RWPE2 (cell line): Measurements from ENCODE around the gene HNRNPU.

Experiments
- ATAC-seq: fragments of 200-7000 bp; cut with Tn5 transposase; 3 replicates; pipeline ENCODE4 v1.9.1; 2021; ENCODE audit warnings: low read depth
- DNase-seq: peaks from one replicate; pipeline ENCODE4 v3.0.0-alpha.2; 2020; ENCODE audit warnings: low spot score
- H3K27ac ChIP-seq: fragments of 450-650 bp; 2 replicates; pipeline ENCODE4 v1.5.1; 2017; ENCODE audit warnings: mild to moderate bottlenecking; ENCODE audit not compliant: poor library complexity, severe bottlenecking
- H3K27me3 ChIP-seq: fragments of 250-450 bp; sonication (Bioruptor Pico); 2 replicates; pipeline ENCODE4 v1.5.1; 2021; ENCODE audit warnings: mild to moderate bottlenecking, moderate library complexity; ENCODE audit not compliant: insufficient read depth, poor library complexity, severe bottlenecking
- H3K36me3 ChIP-seq: fragments of 250-450 bp; sonication (Bioruptor Pico); 2 replicates; pipeline ENCODE4 v1.5.1; 2020; ENCODE audit warnings: low read depth, mild to moderate bottlenecking, moderate library complexity
- H3K4me1 ChIP-seq: fragments of 250-450 bp; sonication (Bioruptor Pico); 2 replicates; pipeline ENCODE4 v1.5.1; 2021; ENCODE audit warnings: mild to moderate bottlenecking, moderate library complexity; ENCODE audit not compliant: insufficient read depth, poor library complexity, severe bottlenecking
- H3K4me3 ChIP-seq: fragments of 250-450 bp; sonication (Bioruptor Pico); 2 replicates; pipeline ENCODE4 v1.5.1; 2021; ENCODE audit warnings: mild to moderate bottlenecking, moderate library complexity; ENCODE audit not compliant: severe bottlenecking
- H3K9me3 ChIP-seq: fragments of 250-450 bp; sonication (Bioruptor Pico); 2 replicates; pipeline ENCODE4 v1.5.1; 2021; ENCODE audit warnings: mild to moderate bottlenecking, moderate library complexity; ENCODE audit not compliant: severe bottlenecking
- CTCF ChIP-seq: fragments of 450-650 bp; IDR thresholded peaks from one replicate; pipeline ENCODE4 v1.5.1; 2017; ENCODE audit warnings: mild to moderate bottlenecking, moderate library complexity; ENCODE audit not compliant: poor library complexity, severe bottlenecking

The HNRNPU gene

DNA sequence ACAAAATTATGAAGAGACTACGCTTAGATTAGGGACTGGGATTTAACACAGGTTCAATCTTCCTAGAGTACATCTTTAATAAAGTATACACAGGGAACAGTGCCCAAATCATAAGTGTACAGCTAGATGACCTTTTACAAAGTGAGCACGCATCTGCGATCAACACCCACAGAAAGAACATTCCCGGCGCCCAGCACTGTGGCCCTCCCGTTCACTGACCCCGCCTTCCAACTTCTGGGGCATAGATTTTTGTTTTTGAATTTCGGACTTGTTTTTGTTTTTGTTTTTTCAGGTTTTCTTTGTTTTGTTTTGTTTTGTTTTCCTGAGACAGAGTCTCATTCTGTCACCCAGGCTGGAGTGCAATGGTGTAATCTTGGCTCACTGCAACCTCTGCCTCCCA, 59.5 kb downstream of the HNRNPU start:
- TF ChIP-seq CTCF, result no peak
- Histone ChIP-seq H3K27me3 (no peaks in the 10 kb centered on the region), H3K27ac (no peak overlapping the region)

GRCh38 chr1:244802556-244803239, 61.6 kb downstream of the HNRNPU start:
- no peaks in the 10 kb centered on the region for H3K27me3 ChIP-seq
- H3K36me3 ChIP-seq, result no peaks in the 10 kb centered on the region
- H3K27ac ChIP-seq, result no peak overlapping the region
- no peak for TF ChIP-seq CTCF
- DNase-seq (no peak), ATAC-seq (no peak)
- H3K4me3 ChIP-seq, result no peak overlapping the region
- no peaks in the 10 kb centered on the region for H3K4me1 ChIP-seq
- H3K9me3 ChIP-seq, result no peaks in the 10 kb centered on the region

More for the DNA sequence above, 59.5 kb downstream of the HNRNPU start:
- H3K9me3 ChIP-seq, result no peaks in the 10 kb centered on the region
- no peaks in the 10 kb centered on the region for H3K36me3 ChIP-seq
- no peaks in the 10 kb centered on the region for H3K4me1 ChIP-seq
- DNase-seq (no peak), ATAC-seq (no peak)
- no peak overlapping the region for H3K4me3 ChIP-seq

- Histone ChIP-seq H3K27me3 (no peaks in the 10 kb centered on the region), H3K36me3 (no peaks in the 10 kb centered on the region), H3K9me3 (no peaks in the 10 kb centered on the region), H3K4me3 (no peak overlapping the region), H3K4me1 (no peaks in the 10 kb centered on the region), H3K27ac (no peak overlapping the region)
- DNase-seq, result no peak
- ATAC-seq, result no peak
- TF ChIP-seq CTCF, result no peak
Measured at GRCh38 chr1:244802041-244802440, 62.3 kb downstream of the HNRNPU start.

DNA sequence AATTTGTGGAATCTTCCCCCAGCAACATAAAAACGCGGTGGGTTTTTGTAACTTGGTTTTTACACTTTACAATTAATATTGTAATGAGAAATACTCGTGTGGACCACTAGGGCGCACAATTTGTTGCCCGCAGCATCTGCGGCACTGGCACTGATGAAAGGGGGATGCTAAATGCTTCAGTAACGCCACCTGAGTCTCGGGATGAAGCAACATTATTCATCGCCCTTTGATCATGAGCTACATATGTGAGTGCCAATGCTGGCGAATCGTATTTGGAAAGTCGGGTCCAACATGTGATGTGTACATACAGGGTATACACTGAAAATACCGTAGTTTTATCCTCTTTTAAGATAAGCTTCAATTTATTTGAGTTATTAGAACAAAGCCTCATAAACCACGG, 63.1 kb downstream of the HNRNPU start:
- H3K9me3 ChIP-seq, result no peaks in the 10 kb centered on the region
- DNase-seq (no peak), ATAC-seq (no peak)
- no peak overlapping the region for H3K27ac ChIP-seq
- H3K4me1 ChIP-seq, result no peaks in the 10 kb centered on the region
- no peaks in the 10 kb centered on the region for H3K36me3 ChIP-seq
- no peak overlapping the region for H3K4me3 ChIP-seq
- H3K27me3 ChIP-seq, result no peaks in the 10 kb centered on the region
- TF ChIP-seq CTCF, result peak; percentile 15

DNA sequence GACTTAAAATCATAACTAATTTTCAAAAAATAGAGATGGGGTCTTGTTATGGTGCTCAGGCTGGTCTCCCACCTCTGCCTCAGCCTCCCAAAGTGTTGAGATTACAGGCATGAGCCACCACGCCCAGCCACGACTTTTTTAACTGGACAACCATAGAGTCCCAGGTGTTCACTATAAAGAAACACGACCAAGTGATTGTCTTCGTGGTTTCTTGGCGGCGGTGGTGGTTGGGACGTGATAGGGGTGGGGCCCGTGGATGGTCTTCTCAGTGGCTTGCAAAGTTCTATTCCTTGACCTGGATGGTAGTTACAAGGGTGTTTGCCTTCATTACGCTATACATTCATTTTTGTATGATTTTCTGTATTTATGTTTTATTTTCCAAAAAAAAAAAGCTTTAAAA, 63.5 kb downstream of the HNRNPU start:
- DNase-seq, result no peak
- Histone ChIP-seq H3K36me3 (no peaks in the 10 kb centered on the region), H3K9me3 (no peaks in the 10 kb centered on the region), H3K27me3 (no peaks in the 10 kb centered on the region), H3K4me3 (no peak overlapping the region), H3K27ac (no peak overlapping the region), H3K4me1 (no peaks in the 10 kb centered on the region)
- TF ChIP-seq CTCF, result no peak
- no peak for ATAC-seq
